ENCODE measurements around the gene PRRC2B.
"Not testable (repeated sequence)": the region's sequence is repeated elsewhere in the genome, so short reads cannot be mapped to it uniquely, and the experiment has no call there.

Gene PRRC2B

DNA sequence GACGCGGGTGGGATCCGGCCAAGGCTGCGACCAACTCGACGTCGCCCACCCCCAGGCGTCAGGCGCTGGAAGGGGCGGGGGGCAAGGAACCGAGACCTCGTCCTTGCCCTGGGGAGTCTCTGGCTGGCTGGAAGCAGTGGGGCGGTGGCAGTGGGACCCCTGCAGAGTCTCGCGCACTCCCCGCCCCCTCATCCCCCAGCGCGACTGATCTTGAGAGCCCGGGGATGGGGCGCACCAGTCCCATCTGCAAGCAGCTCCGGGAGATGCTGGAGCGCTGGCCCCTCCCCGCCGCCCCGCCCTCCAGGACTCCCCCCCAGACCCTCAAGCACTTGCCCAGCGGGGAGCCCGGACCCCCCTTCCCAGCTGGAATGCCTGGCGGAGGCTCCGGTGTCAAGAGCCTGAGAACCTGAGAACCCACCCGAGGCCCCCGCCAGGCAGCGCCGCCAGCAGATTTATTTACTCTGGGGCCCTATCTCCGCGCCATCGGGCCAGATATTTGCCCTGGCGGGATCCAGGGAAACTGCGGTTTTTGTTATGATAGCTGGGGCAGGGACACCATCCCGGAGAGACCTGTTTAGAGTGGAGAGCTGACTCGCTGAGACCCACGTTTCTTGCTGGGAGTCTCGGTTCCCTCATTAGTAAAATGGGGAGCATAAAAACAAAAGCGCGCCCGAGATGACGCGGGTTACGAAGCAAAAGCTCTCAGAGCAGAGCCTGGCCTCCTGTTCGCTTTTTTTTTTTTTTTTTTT, 152.6 kb downstream of the PRRC2B start:
- no peak for DNase-seq

DNA sequence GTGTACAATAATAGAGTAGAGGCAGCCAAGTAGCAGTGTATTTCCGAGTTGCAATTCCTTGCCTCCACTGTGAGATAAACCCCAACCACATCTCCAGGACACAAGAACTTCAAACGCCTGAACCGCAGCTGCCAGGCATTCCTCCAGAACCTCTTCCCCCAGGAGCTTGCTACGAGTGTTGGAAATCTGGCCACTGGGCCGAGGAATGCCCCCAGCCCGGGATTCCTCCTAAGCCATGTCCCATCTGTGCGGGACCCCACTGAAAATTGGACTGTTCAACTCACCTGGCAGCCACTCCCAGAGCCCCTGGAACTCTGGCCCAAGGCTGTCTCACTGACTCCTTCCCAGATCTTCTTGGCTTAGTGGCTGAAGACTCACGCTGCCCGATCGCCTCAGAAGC, 155.3 kb downstream of the PRRC2B start:
- DNase-seq = not testable (repeated sequence)
